ENCODE measurements around the gene NRN1.

The NRN1 gene

GRCh38 chr6:5998711-5999687 lies 7.7 kb downstream of the NRN1 start:
- no peak overlapping the region for H3K4me3 ChIP-seq (replicated peaks; ENCODE audit: insufficient read depth, low read length)
- peaks cover 42% of the 10 kb centered on the region for H3K27me3 ChIP-seq (ENCODE audit: insufficient read depth, poor library complexity, severe bottlenecking)
- no peak overlapping the region for H3K27ac ChIP-seq (replicated peaks)
- TF ChIP-seq CTCF (IDR thresholded peaks at IDR 0.05; ENCODE audit: insufficient read depth, low read length) (no peak), GABPA (IDR thresholded peaks at IDR 0.05; ENCODE audit: low read depth) (no peak), SPI1 (IDR thresholded peaks at IDR 0.05; ENCODE audit: borderline replicate concordance, low read depth) (no peak), POLR2AphosphoS5 (IDR thresholded peaks at IDR 0.05; ENCODE audit: low read depth) (no peak)
- TF ChIP-seq, protein P1, sequence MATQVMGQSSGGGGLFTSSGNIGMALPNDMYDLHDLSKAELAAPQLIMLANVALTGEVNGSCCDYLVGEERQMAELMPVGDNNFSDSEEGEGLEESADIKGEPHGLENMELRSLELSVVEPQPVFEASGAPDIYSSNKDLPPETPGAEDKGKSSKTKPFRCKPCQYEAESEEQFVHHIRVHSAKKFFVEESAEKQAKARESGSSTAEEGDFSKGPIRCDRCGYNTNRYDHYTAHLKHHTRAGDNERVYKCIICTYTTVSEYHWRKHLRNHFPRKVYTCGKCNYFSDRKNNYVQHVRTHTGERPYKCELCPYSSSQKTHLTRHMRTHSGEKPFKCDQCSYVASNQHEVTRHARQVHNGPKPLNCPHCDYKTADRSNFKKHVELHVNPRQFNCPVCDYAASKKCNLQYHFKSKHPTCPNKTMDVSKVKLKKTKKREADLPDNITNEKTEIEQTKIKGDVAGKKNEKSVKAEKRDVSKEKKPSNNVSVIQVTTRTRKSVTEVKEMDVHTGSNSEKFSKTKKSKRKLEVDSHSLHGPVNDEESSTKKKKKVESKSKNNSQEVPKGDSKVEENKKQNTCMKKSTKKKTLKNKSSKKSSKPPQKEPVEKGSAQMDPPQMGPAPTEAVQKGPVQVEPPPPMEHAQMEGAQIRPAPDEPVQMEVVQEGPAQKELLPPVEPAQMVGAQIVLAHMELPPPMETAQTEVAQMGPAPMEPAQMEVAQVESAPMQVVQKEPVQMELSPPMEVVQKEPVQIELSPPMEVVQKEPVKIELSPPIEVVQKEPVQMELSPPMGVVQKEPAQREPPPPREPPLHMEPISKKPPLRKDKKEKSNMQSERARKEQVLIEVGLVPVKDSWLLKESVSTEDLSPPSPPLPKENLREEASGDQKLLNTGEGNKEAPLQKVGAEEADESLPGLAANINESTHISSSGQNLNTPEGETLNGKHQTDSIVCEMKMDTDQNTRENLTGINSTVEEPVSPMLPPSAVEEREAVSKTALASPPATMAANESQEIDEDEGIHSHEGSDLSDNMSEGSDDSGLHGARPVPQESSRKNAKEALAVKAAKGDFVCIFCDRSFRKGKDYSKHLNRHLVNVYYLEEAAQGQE (IDR thresholded peaks at IDR 0.05; ENCODE audit: insufficient replicate concordance, low read depth), result no peak
- no peak for DNase-seq (ENCODE audit: low read depth in 1 of 2, low spot score in 1 of 2)

GRCh38 chr6:5998236-5998635 lies 8.5 kb downstream of the NRN1 start:
- no peak overlapping the region for H3K27ac ChIP-seq (replicated peaks)
- DNase-seq (ENCODE audit: low read depth in 1 of 2, low spot score in 1 of 2), result no peak
- H3K27me3 ChIP-seq (ENCODE audit: insufficient read depth, poor library complexity, severe bottlenecking), result peaks cover 47% of the 10 kb centered on the region
- TF ChIP-seq, protein P1 (IDR thresholded peaks at IDR 0.05; ENCODE audit: insufficient replicate concordance, low read depth), result no peak
- TF ChIP-seq SPI1 (IDR thresholded peaks at IDR 0.05; ENCODE audit: borderline replicate concordance, low read depth) (no peak), POLR2AphosphoS5 (IDR thresholded peaks at IDR 0.05; ENCODE audit: low read depth) (no peak), CTCF (IDR thresholded peaks at IDR 0.05; ENCODE audit: insufficient read depth, low read length) (no peak), GABPA (IDR thresholded peaks at IDR 0.05; ENCODE audit: low read depth) (no peak)
- H3K4me3 ChIP-seq (replicated peaks; ENCODE audit: insufficient read depth, low read length), result no peak overlapping the region

GRCh38 chr6:5997420-5997987 lies 9.2 kb downstream of the NRN1 start:
- peak overlapping the region; percentile 66 for H3K4me3 ChIP-seq (replicated peaks; ENCODE audit: insufficient read depth, low read length)
- peak in 1 of 2 experiments; percentile 43 for DNase-seq (ENCODE audit: low read depth in 1 of 2, low spot score in 1 of 2)
- TF ChIP-seq SPI1 (IDR thresholded peaks at IDR 0.05; ENCODE audit: borderline replicate concordance, low read depth) (peak; percentile 78), GABPA (IDR thresholded peaks at IDR 0.05; ENCODE audit: low read depth) (no peak)
- H3K27ac ChIP-seq (replicated peaks), result no peak overlapping the region
- peaks cover 44% of the 10 kb centered on the region for H3K27me3 ChIP-seq (ENCODE audit: insufficient read depth, poor library complexity, severe bottlenecking)

GRCh38 chr6:5996714-5997419 lies 9.9 kb downstream of the NRN1 start:
- peaks cover 44% of the 10 kb centered on the region for H3K27me3 ChIP-seq (ENCODE audit: insufficient read depth, poor library complexity, severe bottlenecking)
- no peak for DNase-seq (ENCODE audit: low read depth in 1 of 2, low spot score in 1 of 2)
- peak overlapping the region; percentile 66 for H3K4me3 ChIP-seq (replicated peaks; ENCODE audit: insufficient read depth, low read length)
- H3K27ac ChIP-seq (replicated peaks), result no peak overlapping the region
- TF ChIP-seq CTCF (IDR thresholded peaks at IDR 0.05; ENCODE audit: insufficient read depth, low read length) (no peak), POLR2AphosphoS5 (IDR thresholded peaks at IDR 0.05; ENCODE audit: low read depth) (no peak), SPI1 (IDR thresholded peaks at IDR 0.05; ENCODE audit: borderline replicate concordance, low read depth) (no peak), GABPA (IDR thresholded peaks at IDR 0.05; ENCODE audit: low read depth) (no peak)
- TF ChIP-seq, protein P1 (IDR thresholded peaks at IDR 0.05; ENCODE audit: insufficient replicate concordance, low read depth), result no peak
